ENCODE data around the gene LRRC15.

The LRRC15 gene

GRCh38 chr3:194367992-194368841 is 1.3 kb downstream of the LRRC15 start:
- Histone ChIP-seq H3K9ac (ENCODE audit: low read length) (no peak overlapping the region), H3K9me2 (replicated peaks; ENCODE audit: insufficient read depth, low read length) (no peaks in the 10 kb centered on the region), H3K4me2 (ENCODE audit: low read depth, low read length, poor library complexity, severe bottlenecking) (no peak overlapping the region), H3K79me2 (ENCODE audit: insufficient read depth, low read length) (no peaks in the 10 kb centered on the region), H3K27ac (ENCODE audit: low read depth, low read length) (no peak overlapping the region), H3K9me3 (ENCODE audit: insufficient read depth, low read length) (no peaks in the 10 kb centered on the region), H3K27me3 (ENCODE audit: low read length) (no peaks in the 10 kb centered on the region), H2AFZ (ENCODE audit: low read depth, low read length, severe bottlenecking) (no peak overlapping the region), H4K20me1 (ENCODE audit: low read depth, low read length) (no peaks in the 10 kb centered on the region), H3K4me3 (ENCODE audit: insufficient read depth, low read length, poor library complexity, severe bottlenecking) (no peak overlapping the region), H3K36me3 (ENCODE audit: low read length) (no peaks in the 10 kb centered on the region), H3F3A (ENCODE audit: insufficient read depth) (no peaks in the 10 kb centered on the region)
- TF ChIP-seq EZH2phosphoT487 (conservative IDR thresholded peaks at IDR 0.05; ENCODE audit: low read length) (no peak), CTCF (IDR thresholded peaks at IDR 0.05; ENCODE audit: insufficient read depth, low read length, poor library complexity, severe bottlenecking) (no peak)

GRCh38 chr3:194365978-194366490 is 3.5 kb downstream of the LRRC15 start:
- Histone ChIP-seq H3K9ac (ENCODE audit: low read length) (no peak overlapping the region), H3K27me3 (ENCODE audit: low read length) (no peaks in the 10 kb centered on the region), H3K27ac (ENCODE audit: low read depth, low read length) (no peak overlapping the region), H3K9me3 (ENCODE audit: insufficient read depth, low read length) (no peaks in the 10 kb centered on the region), H4K20me1 (ENCODE audit: low read depth, low read length) (no peaks in the 10 kb centered on the region), H3K79me2 (ENCODE audit: insufficient read depth, low read length) (no peaks in the 10 kb centered on the region), H3K4me3 (ENCODE audit: insufficient read depth, low read length, poor library complexity, severe bottlenecking) (no peak overlapping the region), H3F3A (ENCODE audit: insufficient read depth) (no peaks in the 10 kb centered on the region), H3K4me2 (ENCODE audit: low read depth, low read length, poor library complexity, severe bottlenecking) (no peak overlapping the region), H3K36me3 (ENCODE audit: low read length) (no peaks in the 10 kb centered on the region), H3K9me2 (replicated peaks; ENCODE audit: insufficient read depth, low read length) (no peaks in the 10 kb centered on the region), H2AFZ (ENCODE audit: low read depth, low read length, severe bottlenecking) (no peak overlapping the region)
- no peak for TF ChIP-seq EZH2phosphoT487 (conservative IDR thresholded peaks at IDR 0.05; ENCODE audit: low read length)
- TF ChIP-seq CTCF (IDR thresholded peaks at IDR 0.05; ENCODE audit: insufficient read depth, low read length, poor library complexity, severe bottlenecking), result no peak

- no peak overlapping the region for H2AFZ ChIP-seq (ENCODE audit: low read depth, low read length, severe bottlenecking)
- no peaks in the 10 kb centered on the region for H3K9me2 ChIP-seq (replicated peaks; ENCODE audit: insufficient read depth, low read length)
- no peaks in the 10 kb centered on the region for H4K20me1 ChIP-seq (ENCODE audit: low read depth, low read length)
- H3K27ac ChIP-seq (ENCODE audit: low read depth, low read length), result no peak overlapping the region
- H3K27me3 ChIP-seq (ENCODE audit: low read length), result no peaks in the 10 kb centered on the region
- H3K9ac ChIP-seq (ENCODE audit: low read length), result no peak overlapping the region
- TF ChIP-seq EZH2phosphoT487 (conservative IDR thresholded peaks at IDR 0.05; ENCODE audit: low read length) (no peak), CTCF (IDR thresholded peaks at IDR 0.05; ENCODE audit: insufficient read depth, low read length, poor library complexity, severe bottlenecking) (no peak)
- no peaks in the 10 kb centered on the region for H3K79me2 ChIP-seq (ENCODE audit: insufficient read depth, low read length)
- no peak overlapping the region for H3K4me2 ChIP-seq (ENCODE audit: low read depth, low read length, poor library complexity, severe bottlenecking)
- H3K9me3 ChIP-seq (ENCODE audit: insufficient read depth, low read length), result no peaks in the 10 kb centered on the region
- H3K4me3 ChIP-seq (ENCODE audit: insufficient read depth, low read length, poor library complexity, severe bottlenecking), result no peak overlapping the region
- no peaks in the 10 kb centered on the region for H3F3A ChIP-seq (ENCODE audit: insufficient read depth)
- no peaks in the 10 kb centered on the region for H3K36me3 ChIP-seq (ENCODE audit: low read length)
Measured at GRCh38 chr3:194365526-194365925, 4.0 kb downstream of the LRRC15 start.
